GM18508 (cell line): Measurements from ENCODE around the gene MCHR1.
"Not testable (repeated sequence)": the region's sequence is repeated elsewhere in the genome, so short reads cannot be mapped to it uniquely, and the experiment has no call there.

Experiments used
- ATAC-seq: cut with Tn5 transposase; IDR thresholded peaks from one replicate; pipeline ENCODE4 v1.9.1; 2021; ENCODE audit warnings: moderate number of reproducible peaks; ENCODE audit not compliant: insufficient read depth, unreplicated experiment

MCHR1 gene

DNA sequence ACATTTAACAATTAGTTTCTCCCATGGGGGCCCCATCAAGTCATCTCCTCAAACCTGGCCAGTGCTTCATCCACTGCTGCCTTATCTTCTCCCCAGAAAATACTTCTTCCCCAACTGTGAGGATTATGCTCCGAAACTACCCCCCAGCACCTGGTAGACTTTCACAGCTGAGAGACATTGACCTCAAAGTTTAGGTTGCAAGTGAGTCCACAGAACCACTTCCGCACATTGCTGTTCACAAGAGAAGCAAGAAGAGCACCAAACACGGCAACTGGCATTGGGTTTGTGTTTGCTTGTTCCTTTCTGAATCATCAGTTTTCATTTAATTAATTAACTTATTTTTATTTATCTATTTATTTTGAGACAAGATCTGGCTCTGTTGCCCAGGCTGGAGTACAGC is 6.1 kb downstream of the MCHR1 start:
- ATAC-seq, result no peak

DNA sequence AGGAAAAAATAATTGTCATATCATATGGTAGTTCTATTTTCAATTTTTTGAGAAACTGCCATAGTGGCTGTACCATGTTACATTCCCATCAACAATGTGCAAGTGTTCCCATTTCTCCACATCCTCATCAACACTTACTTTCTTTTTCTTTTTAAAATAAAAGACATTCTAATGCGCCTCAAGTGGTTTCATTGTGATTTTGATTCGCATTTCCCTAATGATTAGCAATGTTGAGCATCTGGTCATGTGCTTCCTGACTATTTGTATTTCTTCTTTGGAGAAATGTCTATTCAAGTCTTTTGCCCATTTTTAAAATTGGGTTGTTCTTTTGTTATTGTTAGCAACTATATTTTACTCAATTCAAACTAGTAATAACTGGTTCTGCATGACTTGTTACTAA is 8.4 kb downstream of the MCHR1 start:
- no peak for ATAC-seq

DNA sequence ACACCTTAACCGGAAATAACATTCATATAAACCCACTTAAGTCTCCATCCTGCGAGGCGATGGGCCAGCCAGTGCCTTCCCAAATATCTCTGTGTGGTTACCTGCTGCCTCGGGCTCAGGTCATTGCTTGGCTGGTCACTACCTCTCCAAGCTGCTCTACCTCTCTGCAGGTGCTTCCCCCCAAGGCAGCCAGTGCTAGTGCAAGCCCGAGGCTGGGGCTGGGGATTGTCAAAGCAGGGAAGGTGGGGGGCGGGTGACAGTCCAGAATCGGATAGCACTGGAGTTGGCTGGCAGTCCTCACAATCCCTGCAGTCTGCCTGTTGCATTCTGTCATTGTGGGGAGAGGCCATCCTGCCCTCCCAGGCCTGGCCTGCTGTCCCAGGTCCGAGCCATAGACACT is 11.1 kb downstream of the MCHR1 start:
- ATAC-seq, result no peak

DNA sequence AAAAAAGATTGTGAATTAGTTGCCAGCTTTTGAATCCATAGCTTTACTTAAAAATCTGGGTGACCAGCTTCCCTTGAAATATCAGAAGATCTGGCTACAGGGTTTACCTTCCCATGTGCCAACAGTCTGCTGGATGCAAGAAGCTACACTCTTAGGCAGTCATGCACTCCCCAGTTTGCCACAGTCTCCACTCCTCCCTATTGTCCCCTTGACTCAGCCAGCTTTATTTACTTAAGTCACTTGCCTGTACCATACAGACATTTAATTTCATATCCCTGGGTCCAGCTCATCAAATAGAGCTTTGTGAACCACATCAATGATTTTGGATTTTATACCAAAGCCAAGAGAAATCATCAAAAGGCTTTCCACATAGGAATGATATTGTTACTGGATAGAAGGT is 12.2 kb downstream of the MCHR1 start:
- ATAC-seq, result no peak

DNA sequence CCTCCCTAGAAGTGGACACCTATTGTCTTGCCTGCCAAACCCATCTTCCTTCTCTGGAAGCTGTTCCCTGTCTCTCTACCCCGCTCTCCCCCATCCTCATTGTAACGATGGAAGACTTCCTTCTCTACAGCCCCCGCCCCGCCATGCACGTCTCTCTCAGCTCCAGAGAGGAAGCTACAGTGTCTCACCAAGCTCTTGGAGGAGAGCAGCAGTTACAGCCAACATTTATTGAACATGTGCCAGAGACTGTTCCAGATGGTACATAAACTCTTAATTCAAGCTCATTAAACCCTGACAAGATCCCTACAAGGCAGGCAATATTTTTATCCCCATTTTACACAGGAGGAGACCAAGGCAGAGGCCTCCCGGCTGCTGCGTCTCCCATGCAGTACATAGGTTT is 15.1 kb downstream of the MCHR1 start:
- ATAC-seq, result no peak

DNA sequence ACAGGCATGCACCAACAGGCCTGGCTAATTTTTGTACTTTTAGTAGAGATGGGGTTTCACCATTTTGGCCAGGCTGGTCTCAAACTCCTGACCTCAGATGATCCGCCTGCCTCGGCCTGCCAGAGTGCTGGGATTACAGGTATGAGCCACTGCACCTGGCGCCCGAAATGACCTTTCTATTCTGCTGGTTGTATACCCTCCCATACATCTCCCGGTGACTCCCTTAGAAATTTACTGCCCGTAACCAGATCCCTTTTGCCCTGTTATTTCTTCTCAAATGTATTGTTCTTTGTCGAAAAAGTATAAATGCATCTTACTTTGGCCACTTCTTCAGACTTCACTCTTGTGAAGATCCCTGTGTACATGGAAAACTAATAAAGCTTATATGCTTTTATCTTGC is 22.0 kb downstream of the MCHR1 start:
- no peak for ATAC-seq

DNA sequence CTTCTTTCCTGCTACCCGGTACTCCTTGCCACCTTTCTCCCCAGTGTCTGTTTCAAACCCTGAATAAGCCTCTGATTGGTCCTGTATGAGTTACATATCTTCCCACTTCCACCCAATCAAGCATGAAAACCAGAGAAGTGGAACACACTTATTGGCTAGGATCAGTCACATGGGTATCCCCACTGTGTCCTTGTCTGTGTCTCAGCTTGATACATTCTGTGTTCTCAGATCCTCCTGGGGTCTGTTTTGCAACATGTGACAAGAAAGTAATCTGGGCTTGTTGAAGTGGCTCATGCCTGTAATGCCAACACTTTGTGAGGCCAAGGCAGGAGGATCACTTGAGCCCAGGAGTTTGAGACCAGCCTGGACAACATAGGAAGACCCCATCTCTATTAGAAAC is 23.9 kb downstream of the MCHR1 start:
- ATAC-seq, result no peak

DNA sequence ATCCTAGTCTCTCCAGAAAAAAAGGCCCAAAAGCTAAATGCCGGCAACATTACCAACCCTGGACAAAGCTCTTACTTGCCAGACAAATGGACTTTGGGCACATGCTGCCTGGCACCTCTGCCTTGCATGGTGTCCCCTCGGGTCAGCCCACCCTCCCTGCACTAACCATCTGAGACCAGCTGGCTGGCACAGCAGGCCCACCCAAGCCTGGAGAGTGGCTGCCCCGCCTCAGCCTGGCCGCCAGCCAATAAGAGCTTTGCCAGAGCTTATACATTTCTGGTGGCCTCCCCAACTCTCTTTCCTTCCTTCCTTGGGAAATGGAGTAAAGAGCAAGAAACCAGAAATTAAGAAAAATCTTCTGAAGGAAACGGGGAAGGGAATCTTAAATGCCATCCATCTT is 24.5 kb downstream of the MCHR1 start:
- ATAC-seq, result no peak

DNA sequence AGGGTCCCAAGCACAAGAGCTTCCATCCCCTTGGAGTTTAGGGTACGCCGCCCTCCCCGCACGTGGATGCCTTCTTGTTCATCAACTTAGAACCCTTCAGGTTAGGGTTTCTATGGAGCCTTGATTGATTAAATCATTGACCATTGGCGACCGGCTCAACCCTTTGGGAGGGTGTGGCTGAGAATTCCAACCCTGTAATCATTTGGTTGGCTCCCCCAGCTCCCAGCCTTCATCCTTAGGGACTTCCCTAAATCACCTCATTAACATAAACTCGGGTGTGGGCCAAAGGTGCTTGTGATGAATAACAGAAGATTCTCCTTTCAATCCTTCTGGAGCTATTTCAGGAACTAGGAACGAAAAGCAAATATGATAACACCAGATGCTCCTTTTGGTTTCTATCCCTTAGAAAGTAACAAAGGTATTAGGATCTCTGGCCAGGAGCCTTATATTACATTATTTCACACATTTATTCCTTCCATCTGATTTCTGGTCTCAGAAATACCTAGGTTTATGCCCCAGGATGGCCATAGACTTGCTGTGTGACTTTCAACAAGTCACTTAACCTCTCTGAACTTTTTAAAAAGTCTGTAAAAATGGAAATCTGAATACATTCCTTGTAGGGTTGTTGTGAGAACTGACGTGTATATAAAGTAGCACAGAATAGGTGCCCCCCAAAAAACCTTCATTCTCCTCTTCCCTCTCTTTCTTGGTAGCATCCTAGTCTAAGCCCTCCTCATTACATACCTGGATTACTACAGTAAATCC is 26.8 kb downstream of the MCHR1 start:
- no peak for ATAC-seq

DNA sequence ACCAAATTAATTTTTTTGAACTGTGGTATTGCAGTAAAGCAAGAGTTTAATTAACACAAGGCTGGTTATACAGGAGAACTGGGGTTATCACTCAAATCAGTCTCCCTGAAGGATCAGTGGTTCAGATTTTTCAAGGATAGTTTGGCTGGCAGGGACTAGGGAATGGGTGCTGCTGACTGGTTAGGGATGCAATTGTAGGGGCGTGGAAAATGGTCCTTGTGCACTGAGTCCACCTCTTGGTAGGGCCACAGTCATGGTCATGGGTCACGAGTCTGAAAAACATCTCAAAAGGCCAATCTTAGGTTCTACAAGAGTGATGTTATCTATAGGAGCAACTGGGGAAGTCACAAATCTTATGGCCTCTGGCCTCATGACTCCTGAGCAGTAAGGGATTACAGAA is 27.9 kb downstream of the MCHR1 start:
- ATAC-seq, result no peak

DNA sequence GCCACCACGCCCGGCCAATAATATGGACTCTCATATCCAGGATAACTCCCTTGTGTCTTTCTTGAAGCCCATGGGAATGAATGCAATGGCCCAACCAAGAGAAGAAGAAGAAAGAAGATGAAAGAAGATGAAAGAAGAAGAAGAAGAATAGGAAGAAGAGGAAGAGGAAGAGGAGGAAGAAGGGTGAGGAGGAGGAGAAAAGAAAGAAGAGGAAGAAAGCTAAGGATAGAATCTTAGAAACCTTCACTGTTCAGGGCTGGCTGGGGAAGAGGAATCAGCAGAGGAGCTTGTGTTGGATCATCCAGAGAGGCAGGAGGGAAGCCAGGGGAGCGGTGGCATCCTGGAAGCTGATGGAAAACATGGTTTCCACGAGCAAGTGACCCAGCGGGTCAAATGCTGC is 28.9 kb downstream of the MCHR1 start:
- ATAC-seq, result no peak

DNA sequence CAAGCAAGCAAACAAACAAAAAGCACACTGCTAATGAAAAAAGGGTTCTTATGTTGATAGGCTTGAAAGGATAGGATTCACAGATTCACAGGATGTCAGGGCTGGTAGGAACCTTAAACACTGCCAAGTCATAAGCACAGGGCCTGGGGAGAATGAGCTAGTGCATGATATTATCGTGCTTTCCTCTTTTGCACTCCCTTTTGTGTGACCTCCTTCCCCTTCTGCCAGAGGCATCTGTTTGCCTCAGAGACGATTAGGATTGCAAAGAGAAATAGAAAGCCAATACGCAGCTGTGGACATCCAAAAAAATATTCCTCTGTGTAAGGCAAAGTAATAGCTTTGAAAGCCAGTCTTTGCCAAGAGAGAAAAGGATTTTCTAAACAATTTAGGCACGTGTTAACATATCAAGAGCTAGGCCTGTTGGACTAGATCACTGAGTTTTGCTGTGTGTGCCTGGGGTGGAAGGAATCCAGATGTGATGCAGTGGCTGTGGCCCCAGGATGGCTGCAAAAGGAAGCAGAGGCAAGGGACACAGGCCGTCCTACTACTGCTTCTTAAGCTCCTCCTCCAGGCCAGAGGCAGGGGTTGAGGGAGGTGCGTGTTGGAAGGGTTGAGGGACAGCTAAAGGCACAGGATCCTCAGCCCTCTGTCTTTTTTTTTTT is 30.6 kb downstream of the MCHR1 start:
- no peak for ATAC-seq

DNA sequence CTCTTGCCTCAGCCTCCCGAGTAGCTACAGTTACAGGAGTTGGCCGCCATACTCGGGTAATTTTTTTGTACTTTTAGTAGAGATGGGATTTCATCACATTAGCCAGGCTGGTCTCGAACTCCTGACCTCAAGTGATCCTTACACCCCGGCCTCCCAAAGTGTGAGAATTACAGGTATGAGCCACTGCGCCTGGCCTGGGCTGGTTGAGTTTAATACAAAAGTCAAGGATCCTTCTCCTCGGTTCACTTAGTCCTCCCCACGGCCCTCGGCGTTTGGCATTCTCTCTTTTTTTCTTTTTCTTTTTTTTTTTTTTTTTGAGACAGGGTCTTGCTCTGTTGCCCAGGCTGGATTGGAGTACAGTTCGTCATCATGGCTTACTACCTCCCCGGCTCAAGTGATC is 33.0 kb downstream of the MCHR1 start:
- ATAC-seq, result no peak

DNA sequence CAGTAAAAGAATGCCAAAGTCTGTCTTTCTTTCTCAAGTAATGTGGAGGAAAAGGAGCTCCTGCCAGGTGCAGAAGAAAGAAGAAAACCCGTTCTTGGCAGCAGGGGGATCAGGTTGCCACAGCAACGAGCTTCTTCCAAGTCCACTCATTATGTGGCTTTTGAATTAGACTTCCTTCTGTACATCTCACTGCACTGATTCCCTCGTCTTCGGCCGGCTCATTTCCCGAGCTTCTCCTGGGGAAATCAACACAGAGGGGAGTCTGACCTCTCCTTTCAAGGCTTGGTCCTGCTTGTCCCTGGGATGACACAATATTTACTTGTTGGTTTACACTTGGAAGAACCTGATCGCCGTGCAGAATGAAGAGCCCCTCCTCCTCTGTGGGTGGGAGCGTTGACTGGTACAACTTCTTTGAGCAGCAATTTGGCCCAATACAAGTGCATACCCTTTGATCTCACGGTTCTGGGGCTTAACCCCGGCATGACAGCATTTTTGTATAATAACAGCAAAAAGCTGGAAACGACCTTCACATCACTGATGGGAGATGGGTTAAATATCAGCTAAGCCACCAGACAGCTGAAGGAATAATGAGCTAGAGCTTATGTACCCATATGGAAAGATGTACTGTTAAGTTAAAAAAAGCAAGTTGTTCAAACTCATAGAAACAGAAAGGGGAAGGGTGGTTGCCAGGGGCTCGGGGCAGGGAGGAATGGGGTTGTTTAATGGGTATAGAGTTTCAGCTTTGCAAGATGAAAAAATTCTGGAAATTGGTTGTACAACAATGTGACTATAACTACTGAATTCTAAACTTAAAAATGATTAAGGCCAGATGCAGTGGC is 35.4 kb downstream of the MCHR1 start:
- no peak for ATAC-seq

DNA sequence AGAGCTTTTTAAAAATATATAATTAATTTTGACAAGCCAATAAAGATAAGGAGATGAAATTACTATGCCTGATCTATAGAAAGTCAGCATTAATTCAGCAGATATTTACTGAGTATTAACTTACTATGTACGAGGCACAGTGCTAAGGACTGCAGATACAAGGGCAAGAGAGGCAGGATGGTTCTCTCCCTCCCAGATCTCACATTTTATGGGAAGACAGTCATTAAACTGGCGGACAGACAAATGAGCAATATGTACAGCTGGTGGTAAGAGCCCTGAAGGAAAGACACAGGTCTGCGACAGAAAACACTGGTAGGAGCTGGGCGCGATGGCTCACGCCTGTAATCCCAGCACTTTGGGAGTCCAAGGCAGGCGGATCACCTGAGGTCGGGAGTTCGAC is 36.8 kb downstream of the MCHR1 start:
- ATAC-seq, result no peak

DNA sequence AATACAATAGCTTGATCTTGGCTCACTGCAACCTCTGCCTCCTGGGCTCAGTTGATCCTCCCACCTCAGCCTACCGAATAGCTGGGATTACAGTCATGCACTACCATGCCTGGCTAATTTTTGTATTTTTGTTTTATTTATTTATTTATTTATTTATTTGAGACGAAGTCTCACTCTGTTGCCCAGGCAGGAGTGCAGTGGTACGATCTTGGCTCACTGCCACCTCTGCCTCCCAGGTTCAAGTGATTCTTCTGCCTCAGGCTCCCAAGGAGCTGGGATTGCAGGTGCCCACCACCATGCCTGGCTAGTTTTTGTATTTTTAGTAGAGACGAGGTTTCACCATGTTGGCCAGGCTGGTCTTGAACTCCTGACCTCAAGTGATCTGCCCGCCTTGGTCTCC is 38.4 kb downstream of the MCHR1 start:
- not testable (repeated sequence) for ATAC-seq

DNA sequence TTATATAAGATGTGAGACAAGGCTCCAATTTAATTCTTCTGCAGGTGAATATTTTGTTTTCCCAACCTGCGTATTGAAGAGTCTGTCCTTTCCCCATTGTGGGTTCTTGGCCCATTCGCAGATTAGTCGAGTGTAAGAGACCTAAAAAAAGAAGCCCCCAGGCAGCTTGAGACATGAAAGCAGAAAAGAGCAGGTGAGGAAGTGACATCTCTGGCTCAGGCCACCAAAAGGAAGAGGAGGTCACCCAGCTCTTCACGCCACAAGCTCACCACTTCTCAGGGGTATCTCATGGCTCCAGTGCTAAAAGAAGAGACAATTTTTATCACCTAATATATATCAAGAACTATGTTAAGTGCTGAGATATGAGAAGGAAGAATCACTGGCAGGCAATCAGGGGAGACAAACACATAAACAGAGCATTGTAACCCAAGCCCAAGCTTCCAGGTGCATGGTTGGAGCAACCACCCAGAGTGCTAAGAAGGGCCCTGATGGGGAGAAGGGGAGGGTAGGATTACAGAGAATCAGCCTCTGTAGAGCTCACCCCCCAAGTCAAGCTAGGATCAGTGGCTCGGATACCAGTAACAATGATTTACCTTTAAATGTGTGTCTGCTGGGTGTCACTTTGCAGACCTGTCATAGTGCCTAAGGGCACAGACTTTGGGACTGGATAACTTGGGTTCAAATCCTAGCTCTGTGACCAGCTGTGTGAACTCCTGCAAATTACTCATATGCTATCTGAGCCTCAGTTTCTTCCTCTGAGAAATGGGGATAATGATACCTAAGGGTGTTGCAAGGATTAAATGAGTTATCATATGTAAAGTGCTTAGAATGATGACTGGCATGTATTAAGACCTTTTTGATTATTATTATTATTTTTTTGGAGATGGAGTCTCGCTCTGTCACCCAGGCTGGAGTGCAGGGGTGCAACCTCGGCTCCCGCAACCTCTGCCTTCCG is 39.2 kb downstream of the MCHR1 start:
- ATAC-seq, result no peak

DNA sequence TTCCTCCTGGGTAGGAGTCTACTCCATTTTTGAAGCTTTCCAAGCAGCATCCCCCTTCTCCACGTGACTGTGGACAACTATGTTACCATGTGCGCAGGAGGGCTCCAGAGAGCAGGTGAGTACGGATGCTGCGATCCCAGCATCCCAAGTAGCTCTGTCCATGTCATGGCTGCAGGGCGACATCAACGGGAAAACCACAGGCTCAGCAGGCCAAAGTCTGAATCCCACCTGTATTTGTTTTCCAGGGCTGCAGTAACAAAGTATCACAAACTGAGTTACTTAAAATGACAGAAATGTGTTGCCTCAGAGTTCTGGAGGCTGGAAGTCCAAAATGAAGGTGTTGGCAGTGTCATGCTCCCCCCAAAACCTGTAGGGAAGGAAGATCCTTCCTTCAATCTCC is 40.3 kb downstream of the MCHR1 start:
- ATAC-seq, result no peak

DNA sequence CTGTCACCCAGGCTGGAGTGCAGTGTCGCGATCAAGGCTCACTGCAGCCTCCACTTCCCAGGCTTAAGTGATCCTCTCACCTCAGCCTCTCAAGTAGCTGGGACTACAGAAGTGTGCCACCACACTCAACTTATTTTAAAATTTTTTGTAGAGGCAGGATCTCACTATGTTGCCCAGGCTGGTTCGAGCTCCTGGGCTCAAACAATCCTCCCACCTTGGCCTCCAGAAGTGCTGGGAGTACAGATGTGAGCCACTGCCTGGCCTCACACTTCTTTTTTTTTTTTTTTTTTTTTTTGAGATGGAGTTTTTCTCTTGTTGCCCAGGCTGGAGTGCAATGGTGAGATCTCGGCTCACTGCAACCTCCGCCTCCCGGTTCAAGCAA is 40.9 kb downstream of the MCHR1 start:
- not testable (repeated sequence) for ATAC-seq

DNA sequence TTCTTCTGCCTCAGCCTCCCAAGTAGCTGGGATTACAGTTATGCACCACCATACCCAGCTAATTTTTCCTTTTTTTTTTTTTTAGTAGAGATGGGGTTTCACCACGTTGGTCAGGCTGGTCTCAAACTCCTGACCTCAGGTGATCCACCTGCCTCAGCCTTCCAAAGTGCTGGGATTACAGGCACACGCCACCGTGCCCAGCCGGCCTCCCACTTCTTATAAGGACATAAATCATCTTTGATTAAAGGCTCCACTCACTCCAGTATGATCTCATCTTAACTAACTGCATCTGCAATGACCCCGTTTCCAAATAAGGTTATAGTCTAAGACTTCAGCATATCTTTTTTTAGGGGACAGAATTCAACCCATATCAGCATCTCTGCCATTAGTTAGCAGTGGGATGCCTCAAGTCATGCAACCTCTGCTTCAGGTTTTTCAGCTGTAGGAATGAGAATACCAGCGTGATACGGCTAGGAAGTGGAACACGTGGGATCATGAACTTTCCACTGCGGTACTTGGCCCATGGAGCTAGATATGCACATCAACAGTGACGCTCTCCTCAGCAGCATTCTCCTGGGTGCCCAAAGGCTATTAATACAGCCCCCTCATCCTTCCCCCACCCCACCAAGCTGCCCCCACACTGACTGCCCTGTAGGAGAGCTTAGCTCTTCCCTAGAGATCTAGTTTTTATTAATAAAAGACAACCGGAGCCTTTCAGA is 41.4 kb downstream of the MCHR1 start:
- ATAC-seq, result no peak
